Measurements from ENCODE around the gene GIMAP5. TPM values are rescaled to one million over a fixed set of nuclear protein-coding genes. Genes with fewer than 3 reads are reported as not detected.

GIMAP5 gene
- total RNA-seq, 1 donor from 2014 or later, result 242 TPM

Other genes starting within 250 kb of the GIMAP5 start
- gene GIMAP7, start 222.5 kb upstream of the GIMAP5 start, total RNA-seq, result 291 and 306 TPM in 2 replicates
- 472 and 476 TPM in 2 replicates for gene GIMAP4, start 170.0 kb upstream of the GIMAP5 start, total RNA-seq
- 167 and 170 TPM in 2 replicates for gene GIMAP6, start 105.0 kb upstream of the GIMAP5 start, total RNA-seq
- gene GIMAP2, start 51.7 kb upstream of the GIMAP5 start, total RNA-seq, result 95.5 and 101 TPM in 2 replicates
- gene GIMAP1, start 20.8 kb upstream of the GIMAP5 start, total RNA-seq, result 27.2 and 27.3 TPM in 2 replicates
- not detected in 2 replicates for gene TMEM176B, start 62.9 kb downstream of the GIMAP5 start, total RNA-seq
- gene TMEM176A, start 63.4 kb downstream of the GIMAP5 start, total RNA-seq, result not detected in 2 replicates
- gene AOC1, start 115.1 kb downstream of the GIMAP5 start, total RNA-seq, result not detected in 2 replicates
- gene KCNH2, start 240.9 kb downstream of the GIMAP5 start, total RNA-seq, result 0.80 and 0.91 TPM in 2 replicates

Data from T-helper 1 cell treated with Interleukin-12 subunit alpha and Interleukin-12 subunit beta and Interleukin-4 antibody, amounts not matched to agents 30 ng/mL and 1 ng/mL, for 36 hours (primary cell).